Karpas-422 (cell line): Measurements from ENCODE around the gene FA2H. TPM values are rescaled to one million over a fixed set of nuclear protein-coding genes. Genes with fewer than 3 reads are reported as not detected.

Experiments
- DNase-seq: peaks from one replicate; pipeline ENCODE4 v3.0.0-alpha.2; 2015
- H2AFZ ChIP-seq: fragments of 200-600 bp; sonication (generic); 2 replicates; pipeline ENCODE4 v1.6.1; 2014; ENCODE audit warnings: antibody characterized with exemption, low read length, mixed read lengths
- H3K27ac ChIP-seq: fragments of 200-600 bp; sonication (generic); 2 replicates; pipeline ENCODE4 v1.5.1; 2014; ENCODE audit warnings: mild to moderate bottlenecking, low read length, moderate library complexity
- H3K27me3 ChIP-seq: fragments of 200-600 bp; sonication (generic); 2 replicates; pipeline ENCODE4 v1.6.1; 2014; ENCODE audit warnings: low read length, mixed read lengths
- H3K36me3 ChIP-seq: fragments of 200-600 bp; sonication (generic); 2 replicates; pipeline ENCODE4 v1.6.1; 2014; ENCODE audit warnings: low read length, mixed read lengths; ENCODE audit not compliant: insufficient read depth
- H3K4me1 ChIP-seq: fragments of 200-600 bp; sonication (generic); 2 replicates; pipeline ENCODE4 v1.6.1; 2014; ENCODE audit warnings: mild to moderate bottlenecking, low read length, mixed read lengths
- H3K4me2 ChIP-seq: fragments of 200-600 bp; sonication (generic); 2 replicates; pipeline ENCODE4 v1.6.1; 2014; ENCODE audit warnings: low read length, low read depth, mild to moderate bottlenecking; ENCODE audit not compliant: poor library complexity, severe bottlenecking
- H3K4me3 ChIP-seq: fragments of 200-600 bp; sonication (generic); 2 replicates; pipeline ENCODE4 v1.5.1; 2014; ENCODE audit warnings: mild to moderate bottlenecking, antibody characterized with exemption, low read length, mixed read lengths
- H3K79me2 ChIP-seq: fragments of 200-600 bp; sonication (generic); 2 replicates; pipeline ENCODE4 v1.6.1; 2014; ENCODE audit warnings: mild to moderate bottlenecking, low read length, mixed read lengths
- H3K9ac ChIP-seq: fragments of 200-600 bp; sonication (generic); 2 replicates; pipeline ENCODE4 v1.6.0; 2014; ENCODE audit warnings: low read length
- H3K9me2 ChIP-seq: fragments of 200-600 bp; sonication (generic), shearing (Covaris generic); replicated peaks from 2 replicates; pipeline ENCODE4 v1.6.0; 2014; ENCODE audit warnings: mild to moderate bottlenecking, low read length, moderate library complexity; ENCODE audit not compliant: insufficient read depth
- H3K9me3 ChIP-seq: fragments of 300-700, 200-600 bp; sonication (generic); 2 replicates; pipeline ENCODE4 v1.6.1; 2014; ENCODE audit warnings: low read length, mixed read lengths
- H4K20me1 ChIP-seq: fragments of 200-600 bp; sonication (generic); 2 replicates; pipeline ENCODE4 v1.6.1; 2014; ENCODE audit warnings: mild to moderate bottlenecking, antibody characterized with exemption, low read length, low read depth; ENCODE audit not compliant: insufficient read depth
- total RNA-seq: library from RNA; depleted of rRNA; stranded (reverse); fragments of >200 nt; shearing (Covaris generic); gene quantifications from 2 replicates; pipeline ENCODE4 v1.2.3, GENCODE V29; 2014; ENCODE audit warnings: low replicate concordance

Gene FA2H
- total RNA-seq, 1 experiment from 2014 or later: not detected

DNA sequence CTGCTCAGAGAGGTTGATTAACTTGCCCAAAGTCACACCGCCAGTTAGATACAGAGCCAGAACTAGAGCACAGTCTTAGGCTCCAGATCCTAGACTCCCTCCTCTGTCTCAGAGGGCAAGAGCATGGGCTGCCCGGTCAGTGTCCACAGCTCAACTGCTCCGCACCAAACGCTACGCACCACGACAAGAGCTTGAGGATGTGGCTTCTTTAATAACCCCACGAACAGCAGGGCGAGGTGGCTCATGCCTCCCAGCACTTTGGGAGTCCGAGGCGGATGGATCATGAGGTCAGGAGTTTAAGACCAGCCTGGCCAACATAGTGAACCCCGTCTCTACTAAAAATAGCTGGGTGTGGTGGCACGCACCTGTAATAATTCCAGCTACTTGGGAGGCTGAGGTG is 21.4 kb downstream of the FA2H start:
- Histone ChIP-seq H3K36me3 (no peaks in the 10 kb centered on the region), H3K27ac (no peak overlapping the region), H3K79me2 (no peaks in the 10 kb centered on the region), H3K4me1 (no peaks in the 10 kb centered on the region), H3K4me3 (no peak overlapping the region), H4K20me1 (no peaks in the 10 kb centered on the region), H3K9me3 (no peaks in the 10 kb centered on the region), H3K4me2 (no peak overlapping the region), H2AFZ (no peak overlapping the region), H3K27me3 (no peaks in the 10 kb centered on the region), H3K9ac (no peak overlapping the region), H3K9me2 (no peaks in the 10 kb centered on the region)
- no peak for DNase-seq

DNA sequence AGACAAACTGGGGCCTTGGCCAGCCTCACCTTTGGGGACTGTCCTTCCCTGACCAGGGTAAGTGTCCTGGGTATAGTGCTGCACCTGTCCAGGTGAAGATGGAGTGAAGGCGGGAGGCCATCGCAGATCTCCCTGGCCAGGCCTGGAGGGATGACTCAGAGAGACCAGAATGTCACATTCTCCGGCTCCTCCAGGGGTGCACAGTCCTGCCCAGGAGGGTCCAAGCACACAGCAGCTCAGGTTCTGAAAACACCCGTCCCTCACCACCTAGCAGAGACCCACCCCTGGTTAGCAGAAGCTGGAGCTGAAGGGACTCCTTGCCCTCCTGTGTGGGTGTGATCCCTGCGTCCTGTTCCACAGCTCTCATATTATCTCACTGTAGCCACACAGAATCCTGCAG is 21.9 kb downstream of the FA2H start:
- Histone ChIP-seq H3K4me1 (no peaks in the 10 kb centered on the region), H3K79me2 (no peaks in the 10 kb centered on the region), H3K9me3 (no peaks in the 10 kb centered on the region), H3K9me2 (no peaks in the 10 kb centered on the region), H3K36me3 (no peaks in the 10 kb centered on the region), H3K27me3 (no peaks in the 10 kb centered on the region), H3K4me3 (no peak overlapping the region), H2AFZ (no peak overlapping the region), H3K27ac (no peak overlapping the region), H3K9ac (no peak overlapping the region), H4K20me1 (no peaks in the 10 kb centered on the region), H3K4me2 (no peak overlapping the region)
- no peak for DNase-seq

DNA sequence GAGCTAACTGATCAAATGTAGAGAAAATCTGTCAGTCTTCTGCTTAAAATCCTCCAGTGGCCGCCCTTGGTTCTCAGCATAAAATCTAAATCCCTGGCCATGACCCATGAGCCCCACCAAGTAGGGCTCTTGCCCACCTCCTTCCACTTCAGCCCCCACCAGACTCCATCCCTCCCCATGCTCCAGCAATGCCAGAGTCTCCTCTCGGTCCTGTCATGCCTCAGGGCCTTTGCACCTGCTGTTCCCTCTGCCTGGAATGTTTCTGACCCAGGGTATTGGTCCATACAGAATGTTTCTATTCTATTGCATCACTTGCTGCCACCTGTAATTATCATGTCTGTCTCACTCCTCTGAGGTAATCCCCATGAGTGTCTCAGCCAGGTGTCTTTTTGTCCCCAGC is 22.4 kb downstream of the FA2H start:
- no peaks in the 10 kb centered on the region for H4K20me1 ChIP-seq
- no peaks in the 10 kb centered on the region for H3K27me3 ChIP-seq
- no peaks in the 10 kb centered on the region for H3K9me2 ChIP-seq
- H3K9ac ChIP-seq: no peak overlapping the region
- H3K4me1 ChIP-seq: no peaks in the 10 kb centered on the region
- H3K4me3 ChIP-seq: no peak overlapping the region
- no peak for DNase-seq
- H3K79me2 ChIP-seq: no peaks in the 10 kb centered on the region
- H3K9me3 ChIP-seq: no peaks in the 10 kb centered on the region
- H3K36me3 ChIP-seq: no peaks in the 10 kb centered on the region
- no peak overlapping the region for H3K4me2 ChIP-seq
- H2AFZ ChIP-seq: no peak overlapping the region
- H3K27ac ChIP-seq: no peak overlapping the region

DNA sequence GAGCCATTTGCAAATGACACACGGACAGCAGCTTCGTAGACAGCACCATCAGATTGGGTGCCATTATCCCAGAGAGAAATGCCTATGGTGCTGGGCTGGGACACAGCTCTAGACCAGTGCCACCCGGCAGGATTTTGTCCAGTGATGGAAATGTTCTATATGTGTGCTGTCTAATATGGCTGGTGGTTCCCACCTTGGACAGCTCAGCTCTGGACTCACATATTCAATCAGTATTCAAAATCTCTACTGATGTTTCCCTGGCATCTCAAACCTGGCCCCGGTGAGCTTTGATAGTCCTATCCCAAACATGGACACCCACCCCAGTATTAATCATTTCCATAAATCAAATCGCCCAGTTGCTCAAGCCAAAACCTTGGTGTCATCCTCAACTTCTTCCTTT is 23.0 kb downstream of the FA2H start:
- H3K27ac ChIP-seq: no peak overlapping the region
- H4K20me1 ChIP-seq: no peaks in the 10 kb centered on the region
- H3K4me2 ChIP-seq: no peak overlapping the region
- no peak overlapping the region for H3K9ac ChIP-seq
- no peak for DNase-seq
- no peak overlapping the region for H2AFZ ChIP-seq
- no peaks in the 10 kb centered on the region for H3K4me1 ChIP-seq
- no peaks in the 10 kb centered on the region for H3K36me3 ChIP-seq
- H3K9me3 ChIP-seq: no peaks in the 10 kb centered on the region
- no peaks in the 10 kb centered on the region for H3K79me2 ChIP-seq
- H3K9me2 ChIP-seq: no peaks in the 10 kb centered on the region
- no peaks in the 10 kb centered on the region for H3K27me3 ChIP-seq
- no peak overlapping the region for H3K4me3 ChIP-seq

DNA sequence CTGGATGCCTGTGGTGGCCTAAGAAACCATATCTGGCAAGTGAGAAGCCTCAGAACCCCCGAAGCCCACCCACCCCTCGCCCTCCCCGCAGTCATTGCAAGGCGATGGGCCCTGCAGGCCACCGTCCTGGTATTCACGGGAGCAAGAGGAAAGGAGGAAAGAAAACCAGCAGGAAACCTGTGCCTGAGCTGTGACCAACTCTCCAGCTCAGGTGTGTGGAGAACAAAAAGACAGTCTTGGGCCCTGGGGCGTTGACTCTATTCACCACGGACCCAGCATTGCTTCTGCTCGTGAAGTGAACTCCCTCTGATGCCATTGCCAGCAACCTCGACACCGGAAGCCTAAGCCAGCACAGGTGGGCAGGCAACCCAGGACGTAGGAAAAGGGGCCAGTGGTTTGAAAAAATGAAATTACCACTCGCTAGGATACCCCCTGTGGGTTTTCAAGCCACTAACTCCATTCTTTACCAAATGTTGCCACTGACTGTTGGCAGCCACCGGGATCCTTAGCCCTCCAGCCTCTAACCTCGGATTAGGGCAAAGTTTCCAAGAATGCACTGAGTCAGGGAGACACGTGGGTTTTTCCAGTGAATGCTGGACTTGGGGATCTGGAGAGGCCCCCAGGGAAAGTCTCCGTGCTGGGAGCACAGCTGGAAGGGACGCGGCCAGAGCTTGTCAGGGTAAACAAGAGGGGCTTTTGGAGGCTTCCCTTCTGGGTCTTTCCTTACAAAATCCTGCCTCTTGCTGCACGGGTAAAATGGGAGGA is 25.1 kb downstream of the FA2H start:
- H3K27ac ChIP-seq: no peak overlapping the region
- H3K79me2 ChIP-seq: no peaks in the 10 kb centered on the region
- no peaks in the 10 kb centered on the region for H4K20me1 ChIP-seq
- H3K4me3 ChIP-seq: no peak overlapping the region
- H3K36me3 ChIP-seq: no peaks in the 10 kb centered on the region
- H2AFZ ChIP-seq: no peak overlapping the region
- H3K9me2 ChIP-seq: no peaks in the 10 kb centered on the region
- no peaks in the 10 kb centered on the region for H3K4me1 ChIP-seq
- no peaks in the 10 kb centered on the region for H3K9me3 ChIP-seq
- no peaks in the 10 kb centered on the region for H3K27me3 ChIP-seq
- no peak overlapping the region for H3K4me2 ChIP-seq
- no peak for DNase-seq
- no peak overlapping the region for H3K9ac ChIP-seq

DNA sequence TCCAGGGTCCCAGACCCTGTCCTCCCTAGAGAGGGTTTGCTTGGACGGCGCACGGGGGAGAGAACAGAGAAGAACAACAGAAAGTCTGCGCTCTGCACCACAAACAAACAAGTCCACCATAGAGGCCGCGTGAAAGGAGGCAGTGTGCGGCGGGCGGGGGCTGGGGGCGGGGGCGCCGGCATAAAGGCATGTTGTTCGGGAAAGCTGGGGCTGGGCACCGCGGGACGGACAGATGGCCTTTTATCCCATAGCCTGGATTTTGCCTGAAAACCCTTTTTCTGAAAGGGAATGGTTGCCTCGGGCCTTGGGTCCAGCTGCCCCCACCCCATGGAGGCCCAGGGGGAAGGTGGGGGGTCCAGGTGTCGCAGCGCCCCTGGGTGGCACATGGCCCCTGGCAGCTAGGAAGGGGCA is 26.0 kb downstream of the FA2H start:
- Histone ChIP-seq H3K4me2 (no peak overlapping the region), H3K9me3 (no peaks in the 10 kb centered on the region), H2AFZ (no peak overlapping the region), H3K27ac (no peak overlapping the region), H3K4me1 (no peaks in the 10 kb centered on the region), H3K4me3 (no peak overlapping the region), H3K27me3 (no peaks in the 10 kb centered on the region), H3K36me3 (no peaks in the 10 kb centered on the region), H4K20me1 (no peaks in the 10 kb centered on the region), H3K79me2 (no peaks in the 10 kb centered on the region), H3K9ac (no peak overlapping the region), H3K9me2 (no peaks in the 10 kb centered on the region)
- no peak for DNase-seq

DNA sequence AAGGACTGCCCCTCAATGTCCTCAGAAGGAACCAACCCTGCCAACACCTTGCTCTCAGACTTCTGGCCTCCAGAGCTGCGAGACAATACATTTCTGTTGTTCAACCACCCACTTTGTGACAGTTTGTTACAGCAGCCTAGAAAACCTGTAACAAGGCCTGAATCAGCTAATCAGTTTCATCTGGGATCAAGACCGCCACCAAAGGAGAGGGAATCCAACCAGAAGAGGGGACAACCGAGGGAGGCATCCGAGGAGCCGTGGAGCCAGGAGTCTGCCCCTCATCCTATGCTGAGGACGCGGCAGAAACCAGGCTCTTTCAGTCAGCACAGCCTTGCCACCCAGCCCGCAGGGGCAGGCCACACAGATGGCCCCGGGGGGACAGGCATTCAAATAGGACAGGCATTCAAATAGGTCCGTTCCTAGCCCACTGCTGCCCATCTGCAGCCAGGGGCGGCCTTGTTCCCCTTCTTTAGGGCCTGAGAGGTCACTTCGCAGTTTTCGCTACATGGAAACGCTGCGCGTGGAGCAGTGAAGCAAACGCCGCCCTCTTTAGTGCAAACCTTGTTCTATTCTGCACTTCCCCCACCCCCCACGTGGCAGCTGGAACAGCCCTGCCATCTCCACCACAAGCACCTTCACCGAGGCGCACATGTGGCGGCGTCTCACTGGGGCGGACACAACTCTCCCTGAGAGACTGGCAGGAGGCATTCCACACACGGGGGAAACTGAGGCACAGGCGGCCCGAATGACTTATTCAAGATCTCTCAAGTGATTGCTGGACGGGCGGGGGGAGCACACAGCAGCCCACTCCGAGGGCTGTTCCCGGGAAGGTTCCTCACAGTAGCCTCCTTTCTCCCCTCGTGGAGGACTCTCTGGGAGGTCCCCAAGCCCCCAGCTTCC is 26.7 kb downstream of the FA2H start:
- no peaks in the 10 kb centered on the region for H3K9me2 ChIP-seq
- no peaks in the 10 kb centered on the region for H4K20me1 ChIP-seq
- no peaks in the 10 kb centered on the region for H3K9me3 ChIP-seq
- H3K4me2 ChIP-seq: no peak overlapping the region
- H3K4me1 ChIP-seq: no peaks in the 10 kb centered on the region
- H3K9ac ChIP-seq: no peak overlapping the region
- no peak for DNase-seq
- no peaks in the 10 kb centered on the region for H3K79me2 ChIP-seq
- H3K27ac ChIP-seq: no peak overlapping the region
- H3K4me3 ChIP-seq: no peak overlapping the region
- H3K27me3 ChIP-seq: no peaks in the 10 kb centered on the region
- no peaks in the 10 kb centered on the region for H3K36me3 ChIP-seq
- no peak overlapping the region for H2AFZ ChIP-seq

DNA sequence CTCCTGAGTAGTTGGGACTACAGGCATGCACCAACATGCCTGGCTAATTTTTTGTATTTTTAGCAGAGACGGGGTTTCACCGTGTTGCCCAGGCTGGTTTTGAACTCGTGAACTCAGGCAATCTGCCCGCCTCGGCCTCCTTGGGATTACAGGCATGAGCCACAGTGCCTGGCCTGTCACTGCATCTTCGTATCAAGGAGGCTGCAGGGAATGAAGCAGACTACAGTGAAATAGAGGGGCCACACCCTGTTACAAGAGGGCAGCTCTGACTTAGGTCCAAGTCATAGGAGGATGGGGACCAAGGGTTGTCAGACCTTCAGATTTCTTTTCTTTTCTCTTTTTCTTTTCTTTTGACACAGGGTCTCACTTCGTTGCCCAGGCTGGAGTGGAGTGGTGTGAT is 28.7 kb downstream of the FA2H start:
- Histone ChIP-seq H3K27me3 (no peaks in the 10 kb centered on the region), H3K4me3 (no peak overlapping the region), H3K36me3 (no peaks in the 10 kb centered on the region), H3K9me2 (no peaks in the 10 kb centered on the region), H3K9me3 (no peaks in the 10 kb centered on the region), H4K20me1 (no peaks in the 10 kb centered on the region), H3K27ac (no peak overlapping the region), H2AFZ (no peak overlapping the region), H3K4me1 (no peaks in the 10 kb centered on the region), H3K79me2 (no peaks in the 10 kb centered on the region), H3K4me2 (no peak overlapping the region), H3K9ac (no peak overlapping the region)
- DNase-seq: no peak
